ENCODE measurements around the gene WDFY3. TPM values are rescaled to one million over a fixed set of nuclear protein-coding genes. Genes with fewer than 3 reads are reported as not detected.

The WDFY3 gene
- total and polyA plus RNA-seq, 9 of the 15 experiments (the other 6 are each of a cell fraction or from before 2014, with no cell fraction given) = 0.58 to 13.5 (median 9.4) TPM

GRCh38 chr4:84708406-84709135 lies 257.9 kb downstream of the WDFY3 start:
- Histone ChIP-seq H4K20me1 (replicated peaks; ENCODE audit: control insufficient read depth, insufficient read depth, low read length) (no peaks in the 10 kb centered on the region), H3K9me1 (ENCODE audit: control insufficient read depth, insufficient read depth, low read length) (no peaks in the 10 kb centered on the region), H2AFZ (ENCODE audit: low read depth, low read length) (no peak overlapping the region), H3K27ac (ENCODE audit: extremely low read depth, low read depth, low read length) (no peak overlapping the region), H3K9ac (ENCODE audit: insufficient read depth in 1 of 2, low read depth in 2 of 2, low read length in 2 of 2) (no peak overlapping the region), H3K27me3 (ENCODE audit: control insufficient read depth in 2 of 2, insufficient read depth in 2 of 2, low read length in 2 of 2) (no peaks in the 10 kb centered on the region), H3K4me3 (no peak overlapping the region), H3K4me1 (replicated peaks in 1 of 2; ENCODE audit: control insufficient read depth in 2 of 2, insufficient read depth in 2 of 2, low read length in 2 of 2) (no peaks in the 10 kb centered on the region), H3K9me3 (replicated peaks; ENCODE audit: control insufficient read depth, insufficient read depth, low read depth, low read length) (no peaks in the 10 kb centered on the region), H3K79me2 (ENCODE audit: control insufficient read depth, insufficient read depth, low read length) (no peaks in the 10 kb centered on the region), H3K36me3 (ENCODE audit: control insufficient read depth, insufficient read depth, low read length) (no peaks in the 10 kb centered on the region), H3K4me2 (ENCODE audit: insufficient read depth, low read length) (no peak overlapping the region)
- no peak for FAIRE-seq
- in situ Hi-C loops (cut with MboI) (no loop called here), intact Hi-C loops (cut with micrococcal nuclease) (no loop called here)
- WGBS (ENCODE audit: insufficient coverage, low coverage, missing lambda C conversion rate) = 29% methylated on average over 5 of the region's 6 CpGs
- CTCF ChIA-PET (ENCODE audit: low intra/inter-chr PET ratio) = no interaction called here
- DNase-seq (ENCODE audit: extremely low read depth in 1 of 4, low spot score in 3 of 4) = no peak
- POLR2A ChIA-PET = no interaction called here
- no TSS peak for BruUV-seq (replicated peaks)
- no peak for ATAC-seq
- no peak for TF ChIP-seq THAP12 (CRISPR knock-in tag; IDR thresholded peaks at IDR 0.05)
- no peak for TF ChIP-seq ZNF668 (CRISPR knock-in tag; IDR thresholded peaks at IDR 0.05)
- TF ChIP-seq GATAD2A (IDR thresholded peaks at IDR 0.05) = no peak
- TF ChIP-seq FOXP1 (CRISPR knock-in tag; IDR thresholded peaks at IDR 0.05) = no peak
- TF ChIP-seq E2F6 (IDR thresholded peaks at IDR 0.05; ENCODE audit: borderline replicate concordance in 1 of 2, extremely low read depth in 1 of 2, insufficient read depth in 1 of 2, insufficient read length in 1 of 2, low read depth in 1 of 2, low read length in 1 of 2, poor library complexity in 1 of 2, severe bottlenecking in 1 of 2) = no peak
- no peak for TF ChIP-seq GABPA (tag; conservative IDR thresholded peaks at IDR 0.05; ENCODE audit: low read depth)
- no peak for TF ChIP-seq ZBTB5 (IDR thresholded peaks at IDR 0.05)
- no peak for TF ChIP-seq ZFP91 (CRISPR knock-in tag; IDR thresholded peaks at IDR 0.05)
- no peak for TF ChIP-seq YBX1 (IDR thresholded peaks at IDR 0.05)
- TF ChIP-seq SMARCC2 (IDR thresholded peaks at IDR 0.05; ENCODE audit: low read depth) = no peak
- no peak for TF ChIP-seq NFE2L1 (tag; IDR thresholded peaks at IDR 0.05; ENCODE audit: borderline replicate concordance, low read depth)
- no peak for TF ChIP-seq THRAP3 (IDR thresholded peaks at IDR 0.05; ENCODE audit: borderline replicate concordance)
